PC-3 (cell line): ENCODE data around the gene NLGN1.

ENCODE experiments used
- EZH2 ChIP-seq: fragments of 300-600 bp; sonication (generic); IDR thresholded peaks from one replicate; pipeline ENCODE4 v1.6.1; 2017; ENCODE audit warnings: antibody characterized with exemption, mild to moderate bottlenecking, low read length; ENCODE audit not compliant: unreplicated experiment
- EZH2phosphoT487 ChIP-seq: fragments of 300-600 bp; sonication (generic); IDR thresholded peaks from 2 replicates; pipeline ENCODE4 v1.6.1; 2018; ENCODE audit warnings: mild to moderate bottlenecking, antibody characterized with exemption, low read length, borderline replicate concordance
- TF ChIP-seq, protein P1 (sequence below): fragments of 300-600 bp; sonication (generic); conservative IDR thresholded peaks from 2 replicates; pipeline ENCODE4 v1.5.1; 2017; ENCODE audit warnings: antibody characterized with exemption, low read depth, mild to moderate bottlenecking, low read length

DNA sequence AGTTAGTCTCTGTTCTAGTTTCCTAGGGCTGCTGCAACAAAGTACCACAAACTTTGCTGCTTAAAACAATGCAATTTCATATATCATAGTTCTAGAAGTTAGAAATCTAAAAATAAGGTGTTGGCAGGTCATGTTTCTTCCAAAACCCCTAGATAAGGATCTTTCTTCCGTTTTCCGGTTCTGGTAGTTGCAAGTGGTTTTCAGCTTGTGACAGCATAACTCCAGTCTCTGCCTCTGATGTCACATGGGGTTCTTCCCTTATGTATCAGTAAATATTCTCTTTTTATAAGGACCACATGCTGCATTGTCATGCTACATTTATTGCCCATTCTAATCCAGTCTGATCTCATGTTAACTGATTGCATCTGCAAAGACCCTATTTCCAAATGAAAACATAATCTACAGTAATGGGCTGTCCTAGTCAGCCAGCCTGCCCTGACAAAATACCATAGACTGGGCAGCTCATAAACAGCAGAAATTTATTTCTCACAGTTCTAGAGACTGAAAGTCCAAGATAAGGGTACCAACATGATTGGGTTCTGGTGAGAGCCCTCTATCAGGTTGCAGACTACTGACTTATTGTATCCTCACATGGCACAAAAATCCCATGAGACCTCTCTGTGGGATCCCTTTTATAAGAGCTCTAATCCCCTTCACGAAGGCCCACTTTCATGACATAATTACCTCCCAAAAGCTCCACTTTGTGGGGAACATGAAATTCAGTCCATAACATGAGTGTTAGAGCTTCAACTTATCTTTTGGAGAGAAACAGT lies 819.6 kb downstream of the NLGN1 start:
- TF ChIP-seq, protein P1, sequence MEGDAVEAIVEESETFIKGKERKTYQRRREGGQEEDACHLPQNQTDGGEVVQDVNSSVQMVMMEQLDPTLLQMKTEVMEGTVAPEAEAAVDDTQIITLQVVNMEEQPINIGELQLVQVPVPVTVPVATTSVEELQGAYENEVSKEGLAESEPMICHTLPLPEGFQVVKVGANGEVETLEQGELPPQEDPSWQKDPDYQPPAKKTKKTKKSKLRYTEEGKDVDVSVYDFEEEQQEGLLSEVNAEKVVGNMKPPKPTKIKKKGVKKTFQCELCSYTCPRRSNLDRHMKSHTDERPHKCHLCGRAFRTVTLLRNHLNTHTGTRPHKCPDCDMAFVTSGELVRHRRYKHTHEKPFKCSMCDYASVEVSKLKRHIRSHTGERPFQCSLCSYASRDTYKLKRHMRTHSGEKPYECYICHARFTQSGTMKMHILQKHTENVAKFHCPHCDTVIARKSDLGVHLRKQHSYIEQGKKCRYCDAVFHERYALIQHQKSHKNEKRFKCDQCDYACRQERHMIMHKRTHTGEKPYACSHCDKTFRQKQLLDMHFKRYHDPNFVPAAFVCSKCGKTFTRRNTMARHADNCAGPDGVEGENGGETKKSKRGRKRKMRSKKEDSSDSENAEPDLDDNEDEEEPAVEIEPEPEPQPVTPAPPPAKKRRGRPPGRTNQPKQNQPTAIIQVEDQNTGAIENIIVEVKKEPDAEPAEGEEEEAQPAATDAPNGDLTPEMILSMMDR = no peak
- TF ChIP-seq EZH2 (no peak), EZH2phosphoT487 (no peak)
